SK-N-SH treated with all-trans-retinoic acid at 6 μM for 48 hours (cell line): ENCODE measurements around the gene ZMYND8.

Experiments used
- ATAC-seq: fragments of 200-7000 bp; cut with Tn5 transposase; 3 replicates; pipeline ENCODE4 v1.9.1; 2020; ENCODE audit warnings: mild to moderate bottlenecking, moderate library complexity
- ARNTL ChIP-seq: fragments of 450-650 bp; formaldehyde crosslinking; IDR thresholded peaks from 2 replicates; pipeline ENCODE4 v1.5.0; 2020; ENCODE audit warnings: low read depth, mild to moderate bottlenecking, moderate library complexity, borderline replicate concordance
- CSDC2 ChIP-seq: fragments of 250-450 bp; sonication (Bioruptor Pico); IDR thresholded peaks from 2 replicates; pipeline ENCODE4 v1.5.0; 2020; ENCODE audit warnings: mild to moderate bottlenecking, moderate library complexity
- CSRNP3 ChIP-seq: fragments of 250-450 bp; sonication (Bioruptor Pico); IDR thresholded peaks from 2 replicates; pipeline ENCODE4 v1.5.1; 2021; ENCODE audit warnings: mild to moderate bottlenecking, moderate library complexity
- ESRRG ChIP-seq: fragments of 250-450 bp; sonication (Bioruptor Pico); IDR thresholded peaks from 2 replicates; pipeline ENCODE4 v1.6.1; 2021; ENCODE audit warnings: mild to moderate bottlenecking
- GLIS3 ChIP-seq: fragments of 250-450 bp; sonication (Bioruptor Pico); IDR thresholded peaks from 2 replicates; pipeline ENCODE4 v1.5.0; 2020; ENCODE audit warnings: mild to moderate bottlenecking, moderate library complexity
- ISL1 ChIP-seq: fragments of 250-450 bp; sonication (Bioruptor Pico); IDR thresholded peaks from 2 replicates; pipeline ENCODE4 v2.1.2; 2022; ENCODE audit warnings: mild to moderate bottlenecking, moderate library complexity
- OSR1 ChIP-seq: fragments of 250-450 bp; sonication (Bioruptor Pico); IDR thresholded peaks from 2 replicates; pipeline ENCODE4 v1.8.0; 2022; ENCODE audit warnings: moderate library complexity, mild to moderate bottlenecking, inconsistent platforms
- PATZ1 ChIP-seq: fragments of 250-450 bp; sonication (Bioruptor Pico); IDR thresholded peaks from 2 replicates; pipeline ENCODE4 v1.8.0; 2020; ENCODE audit warnings: mild to moderate bottlenecking, moderate library complexity, borderline replicate concordance
- PPARA ChIP-seq: fragments of 250-450 bp; sonication (Bioruptor Pico); IDR thresholded peaks from 2 replicates; pipeline ENCODE4 v1.5.0; 2020; ENCODE audit warnings: mild to moderate bottlenecking, borderline replicate concordance
- RARB ChIP-seq: fragments of 250-450 bp; sonication (Bioruptor Pico); IDR thresholded peaks from 2 replicates; pipeline ENCODE4 v1.8.0; 2021; ENCODE audit warnings: mild to moderate bottlenecking, moderate library complexity
- SNAI2 ChIP-seq: fragments of 250-450 bp; sonication (Bioruptor Pico); IDR thresholded peaks from 2 replicates; pipeline ENCODE4 v1.5.0; 2020; ENCODE audit warnings: mild to moderate bottlenecking, moderate library complexity
- TCF4 ChIP-seq: fragments of 250-450 bp; sonication (Bioruptor Pico); IDR thresholded peaks from 2 replicates; pipeline ENCODE4 v1.8.0; 2021; ENCODE audit warnings: mild to moderate bottlenecking, moderate library complexity, borderline replicate concordance
- TOX ChIP-seq: fragments of 250-450 bp; sonication (Bioruptor Pico); IDR thresholded peaks from 2 replicates; pipeline ENCODE4 v1.8.0; 2021; ENCODE audit warnings: mild to moderate bottlenecking, moderate library complexity, borderline replicate concordance
- ZC3H10 ChIP-seq: fragments of 250-450 bp; sonication (Bioruptor Pico); IDR thresholded peaks from 2 replicates; pipeline ENCODE4 v1.5.1; 2021; ENCODE audit warnings: mild to moderate bottlenecking, moderate library complexity
- ZFP3 ChIP-seq: fragments of 250-450 bp; sonication (Bioruptor Pico); IDR thresholded peaks from 2 replicates; pipeline ENCODE4 v1.5.0; 2020; ENCODE audit warnings: mild to moderate bottlenecking, moderate library complexity
- ZFP30 ChIP-seq: fragments of 450-650 bp; formaldehyde crosslinking; IDR thresholded peaks from 2 replicates; pipeline ENCODE4 v1.5.0; 2022; ENCODE audit warnings: mild to moderate bottlenecking, moderate library complexity
- ZNF565 ChIP-seq: fragments of 450-650 bp; formaldehyde crosslinking; conservative IDR thresholded peaks from 2 replicates; pipeline ENCODE4 v1.5.0; 2020; ENCODE audit warnings: low read depth, mild to moderate bottlenecking, moderate library complexity
- ZNF8 ChIP-seq: fragments of 450-650 bp; formaldehyde crosslinking; IDR thresholded peaks from 2 replicates; pipeline ENCODE4 v1.5.0; 2020; ENCODE audit warnings: mild to moderate bottlenecking, moderate library complexity
- TF ChIP-seq, protein P1 (sequence below): fragments of 250-450 bp; sonication (Bioruptor Pico); IDR thresholded peaks from 2 replicates; pipeline ENCODE4 v1.5.1; 2020; ENCODE audit warnings: low read depth, mild to moderate bottlenecking, moderate library complexity
- TF ChIP-seq, protein P2 (sequence below): fragments of 250-450 bp; sonication (Bioruptor Pico); IDR thresholded peaks from 2 replicates; pipeline ENCODE4 v1.5.0; 2020; ENCODE audit warnings: mild to moderate bottlenecking, moderate library complexity
- TF ChIP-seq, protein P3 (sequence below): fragments of 250-450 bp; sonication (Bioruptor Pico); IDR thresholded peaks from 2 replicates; pipeline ENCODE4 v1.8.0; 2021; ENCODE audit warnings: low read depth, mild to moderate bottlenecking, moderate library complexity, borderline replicate concordance

ZMYND8 gene

GRCh38 chr20:47311967-47312681 lies 44.4 kb downstream of the ZMYND8 start:
- ATAC-seq, result no peak
- TF ChIP-seq GLIS3 (no peak), PATZ1 (CRISPR knock-in tag) (no peak), SNAI2 (CRISPR knock-in tag) (no peak), TCF4 (CRISPR knock-in tag) (no peak), OSR1 (CRISPR knock-in tag) (no peak), ARNTL (CRISPR knock-in tag) (no peak), RARB (CRISPR knock-in tag) (no peak)
- TF ChIP-seq, protein P1, sequence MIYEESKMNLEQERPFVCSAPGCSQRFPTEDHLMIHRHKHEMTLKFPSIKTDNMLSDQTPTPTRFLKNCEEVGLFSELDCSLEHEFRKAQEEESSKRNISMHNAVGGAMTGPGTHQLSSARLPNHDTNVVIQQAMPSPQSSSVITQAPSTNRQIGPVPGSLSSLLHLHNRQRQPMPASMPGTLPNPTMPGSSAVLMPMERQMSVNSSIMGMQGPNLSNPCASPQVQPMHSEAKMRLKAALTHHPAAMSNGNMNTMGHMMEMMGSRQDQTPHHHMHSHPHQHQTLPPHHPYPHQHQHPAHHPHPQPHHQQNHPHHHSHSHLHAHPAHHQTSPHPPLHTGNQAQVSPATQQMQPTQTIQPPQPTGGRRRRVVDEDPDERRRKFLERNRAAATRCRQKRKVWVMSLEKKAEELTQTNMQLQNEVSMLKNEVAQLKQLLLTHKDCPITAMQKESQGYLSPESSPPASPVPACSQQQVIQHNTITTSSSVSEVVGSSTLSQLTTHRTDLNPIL (CRISPR knock-in tag), result no peak

GRCh38 chr20:47311211-47311610 lies 45.3 kb downstream of the ZMYND8 start:
- TF ChIP-seq PPARA (no peak), TCF4 (CRISPR knock-in tag) (no peak)
- no peak for ATAC-seq

DNA sequence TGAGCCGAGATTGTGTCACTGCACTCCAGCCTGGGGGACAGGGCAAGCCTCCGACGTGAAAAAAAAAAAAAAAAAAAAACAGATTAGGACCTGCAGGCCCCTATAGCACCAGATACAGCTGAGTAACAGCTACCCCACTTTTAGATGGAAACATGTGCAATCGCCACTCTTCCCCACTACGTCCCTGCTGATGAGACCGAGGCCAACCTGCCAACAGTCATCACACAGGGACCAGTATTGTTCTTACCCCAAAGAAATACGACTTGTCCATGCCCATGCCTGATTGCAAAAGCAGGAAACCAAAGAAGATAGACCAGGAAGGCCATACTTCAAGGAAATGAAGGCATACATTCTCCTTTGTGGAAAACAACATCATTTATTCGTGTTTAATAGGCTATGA lies 45.8 kb downstream of the ZMYND8 start:
- no peak for ATAC-seq
- no peak for TF ChIP-seq CSDC2 (CRISPR knock-in tag)
- TF ChIP-seq PATZ1 (CRISPR knock-in tag), result no peak
- no peak for TF ChIP-seq ISL1
- TF ChIP-seq RARB (CRISPR knock-in tag), result no peak
- no peak for TF ChIP-seq ZNF565 (CRISPR knock-in tag)
- TF ChIP-seq ZC3H10 (CRISPR knock-in tag), result no peak
- TF ChIP-seq, protein P2, sequence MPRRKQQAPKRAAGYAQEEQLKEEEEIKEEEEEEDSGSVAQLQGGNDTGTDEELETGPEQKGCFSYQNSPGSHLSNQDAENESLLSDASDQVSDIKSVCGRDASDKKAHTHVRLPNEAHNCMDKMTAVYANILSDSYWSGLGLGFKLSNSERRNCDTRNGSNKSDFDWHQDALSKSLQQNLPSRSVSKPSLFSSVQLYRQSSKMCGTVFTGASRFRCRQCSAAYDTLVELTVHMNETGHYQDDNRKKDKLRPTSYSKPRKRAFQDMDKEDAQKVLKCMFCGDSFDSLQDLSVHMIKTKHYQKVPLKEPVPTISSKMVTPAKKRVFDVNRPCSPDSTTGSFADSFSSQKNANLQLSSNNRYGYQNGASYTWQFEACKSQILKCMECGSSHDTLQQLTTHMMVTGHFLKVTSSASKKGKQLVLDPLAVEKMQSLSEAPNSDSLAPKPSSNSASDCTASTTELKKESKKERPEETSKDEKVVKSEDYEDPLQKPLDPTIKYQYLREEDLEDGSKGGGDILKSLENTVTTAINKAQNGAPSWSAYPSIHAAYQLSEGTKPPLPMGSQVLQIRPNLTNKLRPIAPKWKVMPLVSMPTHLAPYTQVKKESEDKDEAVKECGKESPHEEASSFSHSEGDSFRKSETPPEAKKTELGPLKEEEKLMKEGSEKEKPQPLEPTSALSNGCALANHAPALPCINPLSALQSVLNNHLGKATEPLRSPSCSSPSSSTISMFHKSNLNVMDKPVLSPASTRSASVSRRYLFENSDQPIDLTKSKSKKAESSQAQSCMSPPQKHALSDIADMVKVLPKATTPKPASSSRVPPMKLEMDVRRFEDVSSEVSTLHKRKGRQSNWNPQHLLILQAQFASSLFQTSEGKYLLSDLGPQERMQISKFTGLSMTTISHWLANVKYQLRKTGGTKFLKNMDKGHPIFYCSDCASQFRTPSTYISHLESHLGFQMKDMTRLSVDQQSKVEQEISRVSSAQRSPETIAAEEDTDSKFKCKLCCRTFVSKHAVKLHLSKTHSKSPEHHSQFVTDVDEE (CRISPR knock-in tag), result no peak
- no peak for TF ChIP-seq PPARA
- TF ChIP-seq, protein P3, sequence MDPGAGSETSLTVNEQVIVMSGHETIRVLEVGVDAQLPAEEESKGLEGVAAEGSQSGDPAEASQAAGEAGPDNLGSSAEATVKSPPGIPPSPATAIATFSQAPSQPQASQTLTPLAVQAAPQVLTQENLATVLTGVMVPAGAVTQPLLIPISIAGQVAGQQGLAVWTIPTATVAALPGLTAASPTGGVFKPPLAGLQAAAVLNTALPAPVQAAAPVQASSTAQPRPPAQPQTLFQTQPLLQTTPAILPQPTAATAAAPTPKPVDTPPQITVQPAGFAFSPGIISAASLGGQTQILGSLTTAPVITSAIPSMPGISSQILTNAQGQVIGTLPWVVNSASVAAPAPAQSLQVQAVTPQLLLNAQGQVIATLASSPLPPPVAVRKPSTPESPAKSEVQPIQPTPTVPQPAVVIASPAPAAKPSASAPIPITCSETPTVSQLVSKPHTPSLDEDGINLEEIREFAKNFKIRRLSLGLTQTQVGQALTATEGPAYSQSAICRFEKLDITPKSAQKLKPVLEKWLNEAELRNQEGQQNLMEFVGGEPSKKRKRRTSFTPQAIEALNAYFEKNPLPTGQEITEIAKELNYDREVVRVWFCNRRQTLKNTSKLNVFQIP (CRISPR knock-in tag), result no peak
- TF ChIP-seq CSRNP3 (CRISPR knock-in tag), result no peak
- no peak for TF ChIP-seq ZFP30 (CRISPR knock-in tag)
- no peak for TF ChIP-seq ZFP3 (CRISPR knock-in tag)
- no peak for TF ChIP-seq ESRRG (CRISPR knock-in tag)
- TF ChIP-seq OSR1 (CRISPR knock-in tag), result no peak
- TF ChIP-seq ZNF8 (CRISPR knock-in tag), result no peak
- TF ChIP-seq SNAI2 (CRISPR knock-in tag), result no peak
- TF ChIP-seq TOX (CRISPR knock-in tag), result no peak
- TF ChIP-seq, protein P1 (CRISPR knock-in tag), result no peak
- TF ChIP-seq GLIS3, result no peak
- no peak for TF ChIP-seq TCF4 (CRISPR knock-in tag)
